ENCODE measurements around the gene KRT82. TPM values are rescaled to one million over a fixed set of nuclear protein-coding genes. Genes with fewer than 3 reads are reported as not detected.
A peak's percentile ranks its signal among the peaks of the same experiment; 100 is the strongest.

The KRT82 gene
- total RNA-seq, 2 donors from 2014 or later, result not detected

DNA sequence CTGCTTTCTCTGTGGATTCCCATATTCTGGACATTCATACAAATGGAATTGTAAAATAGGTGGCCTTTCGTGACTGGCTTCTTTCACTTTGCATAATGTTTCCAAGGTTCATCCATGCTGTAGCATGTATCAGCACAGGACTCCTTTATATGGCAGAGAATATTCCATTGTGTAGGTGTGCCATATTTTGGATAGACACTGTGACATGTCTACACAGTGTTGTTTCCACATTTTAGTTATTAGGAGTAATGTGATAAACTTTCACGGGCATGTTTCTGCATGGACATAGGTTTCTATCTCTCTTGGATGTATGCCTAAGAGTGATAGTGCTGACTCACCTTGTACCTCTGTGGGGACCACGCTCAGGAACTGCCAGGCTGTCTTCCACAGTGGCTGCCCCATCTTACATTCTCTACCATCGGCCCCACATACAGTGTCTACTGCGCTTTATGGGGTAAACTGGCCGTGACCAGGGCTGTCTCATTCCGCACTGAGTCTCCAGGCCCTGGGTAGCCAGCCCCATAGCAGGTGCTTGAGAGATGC lies 13.6 kb downstream of the KRT82 start:
- intact Hi-C loops (cut with DNase I), result no loop called here
- no peak for DNase-seq (ENCODE audit: low spot score)

DNA sequence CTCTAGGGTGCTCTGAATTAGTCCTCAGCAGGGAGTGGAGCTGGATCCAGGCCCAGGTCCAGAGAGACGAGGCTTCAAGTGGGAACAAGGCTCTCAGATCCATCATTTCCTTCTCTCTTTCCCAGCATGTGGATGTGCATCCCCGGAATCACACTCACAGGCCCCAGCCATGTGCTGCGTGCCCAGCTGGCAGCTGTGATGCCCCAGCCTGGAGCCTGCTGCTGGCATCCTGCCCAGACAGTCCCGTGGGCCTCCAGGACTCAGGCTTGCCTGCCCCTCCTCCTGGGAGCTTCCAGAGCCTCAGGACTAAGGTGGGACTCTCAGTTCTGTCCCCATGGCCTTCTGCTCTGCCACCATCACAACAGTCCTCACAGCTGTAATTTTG lies 14.5 kb downstream of the KRT82 start:
- no peak for DNase-seq (ENCODE audit: low spot score)
- intact Hi-C loops (cut with DNase I), result no loop called here

DNA sequence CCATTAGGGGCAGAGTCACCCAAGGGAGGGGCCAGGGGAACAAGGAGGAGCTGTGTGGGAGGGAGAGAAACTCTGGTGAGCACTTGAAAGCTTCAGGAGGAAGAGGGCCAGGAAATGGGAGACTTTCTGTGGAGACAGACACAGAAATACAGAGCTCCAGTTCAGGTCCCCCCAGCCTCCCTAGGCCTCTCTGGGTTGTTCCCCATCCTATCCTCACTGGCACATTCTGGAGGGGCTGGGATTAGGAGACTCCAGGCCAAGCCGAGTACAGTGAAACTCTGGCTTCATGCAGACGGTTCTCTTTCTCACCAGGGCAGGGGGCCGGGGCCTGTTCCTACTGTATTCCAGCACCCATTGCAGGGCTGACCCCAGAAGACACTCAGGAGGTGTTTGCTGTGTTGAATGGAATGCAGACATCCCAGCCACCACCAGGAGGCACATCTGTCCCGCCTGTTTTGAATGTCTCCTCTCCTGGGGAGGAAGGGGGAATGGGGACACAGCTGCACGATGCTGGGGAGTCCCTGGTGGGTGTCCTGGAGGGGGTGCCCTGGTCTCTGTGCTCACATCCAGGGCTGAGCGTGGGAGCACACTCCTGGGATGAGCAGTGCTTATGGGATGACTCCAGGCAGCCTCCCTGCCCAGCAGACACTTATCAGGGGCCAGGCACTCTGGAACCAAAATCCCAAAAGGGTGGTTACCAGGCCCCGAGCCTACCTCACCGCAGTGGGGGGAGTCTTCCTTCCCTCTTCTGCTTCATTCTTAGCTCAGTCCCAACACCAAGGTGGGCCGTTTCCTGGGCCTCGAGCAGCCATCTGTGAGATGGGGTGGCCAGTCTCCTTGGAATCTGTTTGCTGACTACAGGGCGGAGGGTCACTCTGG lies 15.2 kb downstream of the KRT82 start:
- DNase-seq (ENCODE audit: low spot score), result no peak
- intact Hi-C loops (cut with DNase I), result no loop called here

DNA sequence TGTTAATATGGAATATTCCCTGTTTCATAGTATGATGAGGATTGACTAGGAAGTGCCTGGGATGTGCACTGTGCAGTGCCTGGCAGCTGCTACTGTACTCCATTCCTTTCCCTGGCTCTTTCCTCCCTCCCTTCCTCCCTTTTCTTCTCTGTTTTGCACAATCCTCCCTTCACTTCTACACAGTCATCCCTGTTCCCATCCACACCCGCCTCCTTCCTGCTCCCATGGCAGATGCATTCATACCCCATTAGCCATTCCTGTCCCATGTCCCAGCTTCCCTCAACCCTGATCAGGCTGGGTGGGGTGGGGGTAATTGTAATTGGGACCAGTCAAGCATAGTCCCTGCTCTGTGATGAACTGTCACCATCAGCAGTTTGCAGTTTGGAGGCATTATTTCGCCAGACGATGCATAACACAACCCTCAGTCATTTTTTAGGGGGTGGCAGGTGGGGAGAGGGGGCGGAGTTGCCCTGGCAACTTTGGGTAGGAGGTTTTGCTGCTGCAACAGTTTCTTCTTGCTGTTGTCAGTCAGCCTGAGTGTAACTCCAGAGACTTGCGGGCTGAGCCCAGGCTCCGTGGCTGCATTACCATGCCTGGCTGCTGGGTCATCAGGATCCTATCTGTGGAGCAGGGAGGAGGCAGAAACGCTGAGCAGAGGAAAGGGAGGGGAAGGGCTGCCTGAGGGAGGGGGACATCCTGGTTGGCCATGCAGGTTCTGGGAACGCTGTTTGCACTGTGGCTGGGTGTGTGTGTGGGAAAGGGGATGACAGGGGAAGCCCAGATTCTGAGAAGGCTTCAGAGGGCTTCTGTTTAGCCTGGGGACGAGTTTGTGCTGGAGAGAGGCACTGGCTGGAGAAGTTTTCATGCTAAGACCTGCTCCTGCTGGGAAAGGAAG lies 16.6 kb downstream of the KRT82 start:
- peak; percentile 72 for DNase-seq (ENCODE audit: low spot score)
- intact Hi-C loops (cut with DNase I), result no loop called here

DNA sequence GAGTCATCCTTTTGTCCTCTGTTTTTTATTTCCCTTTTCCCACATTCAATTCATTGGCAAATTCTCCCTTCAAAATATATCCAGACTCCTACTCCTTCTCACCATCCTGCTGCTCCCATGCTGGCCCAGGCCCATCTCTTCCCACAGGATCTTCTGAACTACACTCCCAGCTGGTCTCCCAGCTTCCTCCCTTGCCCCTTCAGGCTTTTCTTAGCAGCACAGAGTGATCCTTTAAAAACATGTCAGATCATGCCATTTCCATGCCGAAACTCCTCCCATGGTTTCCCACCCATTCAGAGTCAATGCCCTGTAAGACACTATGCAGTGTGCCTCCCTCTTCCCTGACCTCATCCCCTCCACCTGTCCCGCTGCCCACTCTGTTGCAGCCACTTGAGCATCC lies 18.3 kb downstream of the KRT82 start:
- intact Hi-C loops (cut with DNase I), result no loop called here
- peak; percentile 46 for DNase-seq (ENCODE audit: low spot score)

DNA sequence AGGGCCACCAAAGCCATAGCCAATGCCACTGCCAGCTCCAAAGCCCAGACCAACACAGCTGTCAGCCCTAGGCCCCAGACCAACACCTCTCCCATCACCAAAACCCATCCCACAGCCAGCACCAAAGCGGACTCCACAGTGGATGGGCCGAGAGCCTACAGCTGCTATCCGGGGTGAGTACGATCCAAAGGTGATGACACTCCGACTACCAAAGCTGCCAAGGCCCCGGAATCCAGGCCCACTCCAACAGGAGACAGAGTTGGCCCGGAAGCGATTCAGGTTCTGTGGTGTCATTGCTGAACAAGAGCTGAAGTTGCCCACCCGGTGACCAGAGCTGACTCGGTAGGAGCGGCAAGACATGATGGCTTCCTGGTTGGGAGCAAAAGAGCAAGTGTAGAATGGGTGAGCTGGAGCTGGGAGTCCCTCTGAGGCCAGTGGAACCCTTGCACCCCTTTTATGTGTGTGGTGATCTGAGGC lies 20.9 kb downstream of the KRT82 start, which contains the start of gene KRT84:
Gene KRT84 (minus strand): TSS at position 427 of the 477 bp plus-strand sequence. CDS start 67 bp downstream, at position 360.
- intact Hi-C loops (cut with DNase I), result no loop called here
- no peak for DNase-seq (ENCODE audit: low spot score)

DNA sequence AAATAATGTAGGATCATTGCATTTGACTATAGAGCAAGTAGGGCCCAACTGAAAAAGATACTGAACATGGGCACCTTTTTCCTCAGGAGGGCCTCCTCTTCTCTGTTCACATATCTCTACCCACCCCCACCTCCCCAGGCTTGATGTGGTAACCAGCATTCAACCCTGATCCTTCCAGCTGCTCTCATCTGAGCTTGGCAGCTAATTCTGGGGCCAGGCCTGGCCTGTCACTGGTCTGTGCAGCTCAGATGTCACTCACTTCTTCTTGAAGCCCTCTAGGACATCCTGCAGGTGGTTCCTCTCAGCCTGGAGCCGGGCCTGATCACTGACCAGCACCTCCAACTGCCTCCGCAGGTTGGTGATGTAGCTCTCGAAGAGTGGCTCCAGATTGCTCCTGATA lies 22.8 kb downstream of the KRT82 start:
- DNase-seq (ENCODE audit: low spot score), result peak; percentile 19
- intact Hi-C loops (cut with DNase I), result no loop called here

DNA sequence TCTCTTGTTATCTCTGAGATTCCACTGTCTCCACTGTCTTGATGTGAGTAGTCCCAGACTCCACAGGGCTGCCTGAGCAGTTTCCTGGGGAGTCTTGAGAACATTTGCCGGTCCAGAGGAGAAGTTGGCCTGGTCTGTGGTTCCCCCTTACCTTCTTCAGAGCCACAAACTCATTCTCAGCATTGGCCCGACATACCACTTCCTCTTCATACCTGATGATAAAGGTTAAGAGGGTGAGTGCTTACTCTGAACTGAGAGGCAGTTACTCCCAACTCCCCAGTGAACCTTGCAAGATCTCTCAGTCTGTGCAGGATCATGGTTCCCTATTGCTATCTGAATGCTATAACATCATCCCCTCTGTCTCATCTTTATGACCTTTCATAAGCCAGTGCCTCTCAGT lies 23.3 kb downstream of the KRT82 start:
- DNase-seq (ENCODE audit: low spot score), result peak; percentile 17
- intact Hi-C loops (cut with DNase I), result no loop called here

DNA sequence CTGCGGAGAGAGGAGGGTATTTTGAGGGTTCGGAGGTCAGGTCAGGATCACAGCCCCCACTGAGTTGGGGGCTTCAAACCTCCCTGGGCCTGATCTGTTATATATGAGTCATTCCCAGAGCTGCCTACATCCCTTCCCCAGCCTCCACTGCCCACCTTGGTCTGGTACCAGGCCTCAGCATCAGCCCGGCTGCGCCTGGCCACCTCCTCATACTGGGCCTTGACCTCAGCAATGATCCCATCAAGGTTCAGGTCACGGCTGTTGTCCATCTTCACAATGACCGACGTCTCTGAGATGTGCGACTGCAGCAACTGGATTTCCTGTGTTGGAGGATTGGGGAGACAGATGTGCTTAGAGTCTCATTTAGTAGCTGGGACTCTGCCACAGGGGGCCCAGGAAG lies 24.9 kb downstream of the KRT82 start:
- peak; percentile 68 for DNase-seq (ENCODE audit: low spot score)
- intact Hi-C loops (cut with DNase I), result no loop called here

DNA sequence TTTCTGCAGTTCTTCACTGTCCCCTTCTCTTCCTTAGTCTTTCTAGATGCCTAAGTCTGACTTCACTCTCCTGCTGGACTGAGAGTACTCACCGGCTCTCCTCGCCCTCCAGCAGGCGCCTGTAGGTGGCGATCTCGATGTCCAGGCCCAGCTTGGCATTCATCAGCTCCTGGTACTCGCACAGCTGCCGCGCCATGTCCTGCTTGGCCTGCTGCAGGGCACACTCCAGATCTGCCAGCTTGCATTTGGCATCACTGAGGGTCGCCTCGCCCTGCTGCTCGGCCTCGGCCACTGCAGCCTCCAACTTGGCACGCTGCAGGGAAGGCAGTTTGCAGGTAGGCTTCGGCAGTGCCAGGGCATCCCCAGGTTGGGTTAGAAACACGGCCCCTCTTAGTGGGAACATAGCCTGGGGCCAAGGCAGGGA lies 25.9 kb downstream of the KRT82 start:
- intact Hi-C loops (cut with DNase I), result no loop called here
- peak; percentile 64 for DNase-seq (ENCODE audit: low spot score)

DNA sequence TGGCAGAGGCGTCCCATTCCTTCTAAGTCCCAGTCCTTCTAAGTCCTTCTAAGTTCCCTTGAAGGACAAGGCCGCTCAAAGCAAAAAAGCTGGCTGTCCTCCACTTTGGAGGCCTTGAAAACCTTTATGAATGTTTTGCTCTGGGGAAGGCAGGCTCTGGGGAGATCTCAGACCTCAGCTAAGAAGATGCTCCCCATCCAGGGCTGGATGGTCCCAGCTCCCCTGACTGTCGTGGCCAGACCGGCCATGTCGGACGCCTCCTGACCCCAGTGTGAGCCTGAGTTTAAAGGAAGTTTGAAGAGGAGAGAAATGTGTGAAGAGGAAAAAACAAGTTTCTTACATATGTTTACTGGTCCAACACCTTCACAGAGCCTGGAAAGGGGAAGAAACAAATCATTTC lies 26.6 kb downstream of the KRT82 start:
- intact Hi-C loops (cut with DNase I), result no loop called here
- DNase-seq (ENCODE audit: low spot score), result peak; percentile 60

DNA sequence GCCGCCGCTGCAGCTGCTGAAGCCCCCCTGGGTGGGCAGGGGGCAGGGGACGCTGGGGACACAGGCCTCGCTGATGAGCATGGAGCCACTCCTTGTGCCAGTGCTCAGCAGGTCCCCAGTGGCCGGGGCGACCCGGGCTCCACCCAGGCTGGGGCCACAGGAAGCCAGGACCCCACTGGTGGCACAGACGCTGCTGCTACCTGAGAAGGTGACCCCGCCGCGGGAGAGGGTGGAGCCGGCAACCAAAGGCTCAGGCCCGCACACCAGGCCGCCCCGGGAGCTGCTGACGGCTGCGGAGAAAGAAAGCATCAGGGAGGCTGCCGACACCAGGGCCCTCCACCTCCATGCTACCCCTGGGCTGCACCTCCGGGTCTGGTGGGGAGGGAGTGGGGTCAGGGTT lies 28.0 kb downstream of the KRT82 start:
- no peak for DNase-seq (ENCODE audit: low spot score)
- intact Hi-C loops (cut with DNase I), result no loop called here

DNA sequence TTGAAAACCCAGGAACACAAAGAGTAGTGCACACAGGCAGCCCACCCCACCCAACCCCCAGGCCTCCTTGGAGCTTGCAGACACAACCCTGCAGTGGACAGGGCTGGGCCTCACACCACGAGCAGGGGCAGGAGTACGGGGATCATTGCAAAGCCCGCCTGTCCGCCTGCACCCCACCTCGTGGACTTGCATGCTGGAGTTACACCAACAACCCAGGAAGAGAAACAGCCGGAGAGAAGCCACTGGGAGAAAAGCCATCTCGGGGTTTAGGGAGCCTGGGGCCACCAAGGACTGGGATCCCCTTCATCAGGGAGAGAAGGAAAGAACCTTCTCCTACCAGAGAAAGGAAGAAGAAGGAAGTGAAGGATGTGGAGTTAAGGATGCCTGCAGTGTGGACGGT lies 28.9 kb downstream of the KRT82 start:
- no peak for DNase-seq (ENCODE audit: low spot score)
- intact Hi-C loops (cut with DNase I), result no loop called here

DNA sequence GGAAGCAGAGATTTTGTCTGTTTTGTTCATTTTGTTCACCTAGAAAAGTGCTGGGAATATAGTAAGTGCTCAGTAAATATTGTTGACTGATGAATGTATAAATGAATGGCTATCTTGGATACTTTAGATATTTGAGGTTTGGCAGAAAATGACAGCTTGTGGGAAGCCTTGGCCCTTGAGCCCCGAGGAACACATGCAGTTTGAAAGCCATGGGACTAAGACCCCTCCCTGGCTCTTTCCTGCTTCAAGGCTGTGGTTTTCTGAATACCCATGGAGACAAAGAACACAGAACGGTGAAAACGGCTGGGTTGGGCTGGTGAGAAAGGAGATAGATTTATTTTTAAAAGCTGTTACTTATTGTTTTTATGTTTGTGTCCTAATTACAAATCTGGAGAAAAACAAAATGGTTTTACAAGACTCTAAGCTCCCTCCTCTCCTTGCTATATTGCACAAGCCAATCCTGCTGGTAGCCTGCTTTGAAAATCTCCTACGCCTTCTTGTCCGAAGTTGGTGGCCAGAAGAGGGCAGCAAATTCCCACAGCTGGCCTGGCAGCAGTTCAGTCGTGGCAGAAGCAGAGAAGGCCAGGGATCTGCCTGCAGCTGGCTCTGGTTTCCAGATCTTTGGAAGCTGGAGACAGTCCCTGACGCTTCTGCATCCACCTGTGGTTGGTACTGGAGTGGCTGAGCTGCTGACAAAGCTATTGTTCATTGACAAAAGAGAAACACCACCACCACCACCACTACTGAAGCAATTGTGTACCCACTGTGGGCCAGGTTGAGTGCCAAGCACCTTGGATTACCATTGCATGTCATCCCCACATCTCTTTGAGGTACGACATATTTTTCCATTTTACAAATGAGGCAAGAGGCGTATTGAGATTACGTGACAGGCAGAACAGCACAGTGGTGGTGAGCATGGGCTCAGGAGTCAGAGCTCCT lies 33.6 kb downstream of the KRT82 start:
- intact Hi-C loops (cut with DNase I), result no loop called here
- DNase-seq (ENCODE audit: low spot score), result peak; percentile 94

DNA sequence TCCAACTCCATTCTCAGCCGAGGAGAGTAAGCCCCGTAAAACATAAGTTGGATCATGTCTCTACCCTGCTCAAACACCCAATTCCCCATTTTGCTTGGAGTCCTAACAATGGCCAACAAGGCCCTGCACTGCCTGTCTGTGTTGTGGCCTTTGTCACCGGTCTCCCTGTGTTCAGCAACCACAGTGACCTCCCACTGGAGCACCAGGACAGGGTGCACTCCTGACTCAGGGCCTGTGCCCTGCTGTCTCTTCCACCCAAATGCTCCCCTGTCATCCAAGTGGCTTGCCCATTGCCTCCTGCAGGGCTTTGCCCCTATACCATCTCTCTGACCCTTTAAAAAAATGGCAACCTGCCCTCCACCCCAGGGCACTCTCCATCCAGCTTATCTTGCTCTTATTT lies 34.4 kb downstream of the KRT82 start:
- DNase-seq (ENCODE audit: low spot score), result no peak
- intact Hi-C loops (cut with DNase I), result no loop called here

DNA sequence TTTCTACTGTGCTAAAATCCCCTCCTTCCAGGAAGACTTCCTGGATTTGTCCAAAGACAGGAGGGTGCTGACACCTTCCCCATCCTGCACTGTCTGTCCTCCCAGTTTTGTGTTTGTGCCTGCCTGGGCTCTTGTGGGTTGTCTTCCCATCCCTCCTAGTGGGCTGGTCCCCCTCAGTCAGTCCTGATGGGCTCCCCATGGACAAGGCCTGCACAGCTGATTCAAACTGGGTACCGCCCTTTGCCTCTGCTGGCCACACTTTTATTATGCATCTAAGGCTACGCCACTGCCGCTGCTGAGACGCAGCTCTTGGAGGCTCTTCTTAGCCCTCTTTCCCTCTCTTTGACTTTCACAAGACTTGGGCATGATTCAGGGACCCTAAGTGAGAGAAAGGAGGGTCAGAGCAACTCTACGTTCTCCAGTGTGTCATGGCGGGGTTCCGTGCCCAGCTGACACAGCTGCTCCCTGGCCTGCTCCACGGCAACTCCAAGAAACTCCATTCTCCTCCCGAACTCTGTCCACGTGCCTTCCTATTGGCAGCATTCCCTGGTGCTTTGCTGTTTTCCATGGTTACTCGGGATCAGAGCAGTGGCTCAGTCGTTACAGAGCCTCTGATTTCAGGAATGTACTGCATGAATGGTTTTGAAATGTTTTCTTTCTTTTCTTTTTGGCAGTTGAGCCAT lies 35.1 kb downstream of the KRT82 start:
- intact Hi-C loops (cut with DNase I), result no loop called here
- peak; percentile 88 for DNase-seq (ENCODE audit: low spot score)

DNA sequence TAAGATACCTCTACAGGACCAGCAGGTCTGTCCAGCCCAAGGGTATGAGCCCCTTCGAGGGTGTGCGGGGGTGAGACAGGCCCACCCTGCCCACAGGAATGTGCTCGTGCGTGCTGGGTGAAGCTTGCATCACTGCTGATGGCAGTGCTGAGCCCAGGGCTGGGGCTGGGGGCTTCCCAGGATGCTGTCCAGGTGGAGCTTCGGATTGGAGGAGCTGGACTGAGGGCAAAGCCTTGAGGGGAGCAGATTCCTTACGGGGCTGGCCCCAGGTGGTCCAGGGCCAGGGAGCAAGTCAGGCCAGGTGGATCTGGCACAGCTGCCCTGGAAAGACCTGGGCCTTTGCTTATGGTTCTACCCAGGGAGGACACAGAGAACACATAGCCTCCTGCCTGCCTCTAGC lies 36.3 kb downstream of the KRT82 start:
- no peak for DNase-seq (ENCODE audit: low spot score)
- intact Hi-C loops (cut with DNase I), result no loop called here

DNA sequence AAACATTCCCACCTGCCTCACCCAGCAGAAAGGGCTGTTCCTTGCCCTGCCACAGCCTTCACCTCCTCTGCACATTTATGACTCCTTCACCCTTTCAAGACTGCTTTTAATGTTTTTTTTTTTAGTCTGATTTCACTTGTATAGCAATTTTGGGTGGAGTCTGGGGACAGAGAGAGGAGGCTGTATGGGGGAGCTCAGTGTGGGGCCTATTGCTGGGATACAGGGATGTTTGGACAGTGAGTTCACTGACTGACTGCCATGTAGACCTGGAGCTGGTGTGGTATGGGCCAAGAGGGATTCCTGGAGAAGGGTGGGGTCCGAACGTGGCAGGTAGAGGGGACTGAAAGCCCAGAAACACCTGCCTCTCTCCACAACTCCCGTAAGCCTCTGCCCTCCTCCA lies 36.9 kb downstream of the KRT82 start:
- intact Hi-C loops (cut with DNase I), result no loop called here

More for the DNA sequence above, 36.9 kb downstream of the KRT82 start:
- DNase-seq (ENCODE audit: low spot score), result no peak

Data from posterior vena cava (tissue), 2 donors.